H54 (cell line): ENCODE measurements around the gene DIS3.

Experiments
- DNase-seq: peaks from one replicate; pipeline ENCODE4 v3.0.0; 2011; ENCODE audit warnings: low spot score, mixed read lengths; ENCODE audit not compliant: insufficient read length
- FAIRE-seq: peaks from 3 replicates; lab custom pipeline; 2011; peaks lifted over from hg19 to GRCh38; lab: Jason Lieb, UNC
- POLR2A ChIP-seq: IDR thresholded peaks from 2 replicates; pipeline ENCODE4 v1.6.1; 2011; ENCODE audit warnings: low read depth, mild to moderate bottlenecking, low read length

Gene DIS3

GRCh38 chr13:72716776-72717175 lies 64.9 kb downstream of the DIS3 start:
- no peak for TF ChIP-seq POLR2A
- FAIRE-seq (no peak), DNase-seq (no peak)
